Parathyroid adenoma (tissue), 2 donors: ENCODE data around the gene CCDC187.

Experiments
- H2AFZ ChIP-seq: fragments of 300-600 bp; sonication (generic); one replicate; pipeline ENCODE4 v1.7.0; 2017; ENCODE audit warnings: antibody characterized with exemption, mild to moderate bottlenecking
- H3K27ac ChIP-seq: fragments of 300-600 bp; sonication (generic); one replicate; pipeline ENCODE4 v1.7.0; 2017
- H3K27me3 ChIP-seq: fragments of 300-600 bp; sonication (generic); one replicate; pipeline ENCODE4 v1.7.0; 2017; ENCODE audit warnings: low read length; ENCODE audit not compliant: control insufficient read depth, insufficient read depth
- H3K36me3 ChIP-seq: fragments of 300-600 bp; sonication (generic); one replicate; pipeline ENCODE4 v1.7.0; 2017; ENCODE audit warnings: low read length; ENCODE audit not compliant: control insufficient read depth, insufficient read depth
- H3K4me1 ChIP-seq: fragments of 300-600 bp; sonication (generic); one replicate; pipeline ENCODE4 v1.7.0; 2017; ENCODE audit warnings: control low read depth
- H3K4me2 ChIP-seq: fragments of 300-600 bp; sonication (generic); one replicate; pipeline ENCODE4 v1.7.0; 2017; ENCODE audit warnings: low read length
- H3K4me3 ChIP-seq: fragments of 300-600 bp; sonication (generic); one replicate; pipeline ENCODE4 v1.7.0; 2017; ENCODE audit warnings: low read depth, low read length
- H3K79me2 ChIP-seq: fragments of 300-600 bp; sonication (generic); one replicate; pipeline ENCODE4 v1.7.0; 2017; ENCODE audit warnings: control low read depth
- H3K9ac ChIP-seq: fragments of 300-600 bp; sonication (generic); one replicate; pipeline ENCODE4 v1.7.0; 2017; ENCODE audit warnings: mild to moderate bottlenecking
- H3K9me3 ChIP-seq: fragments of 300-600 bp; sonication (generic); one replicate; pipeline ENCODE4 v1.7.0; 2017; ENCODE audit warnings: low read length; ENCODE audit not compliant: control insufficient read depth
- CTCF ChIP-seq: fragments of 300-600 bp; sonication (generic); IDR thresholded peaks from one replicate; pipeline ENCODE4 v1.7.0; 2017; ENCODE audit warnings: antibody characterized with exemption, mild to moderate bottlenecking
- donor health status: primary hyperparathyroidism.

Gene CCDC187

GRCh38 chr9:136230365-136230764 is 73.5 kb downstream of the CCDC187 start:
- Histone ChIP-seq H3K27ac (no peak overlapping the region), H3K27me3 (no peaks in the 10 kb centered on the region), H3K9ac (no peak overlapping the region), H2AFZ (no peak overlapping the region), H3K4me1 (no peaks in the 10 kb centered on the region), H3K9me3 (no peaks in the 10 kb centered on the region), H3K36me3 (no peaks in the 10 kb centered on the region), H3K4me3 (no peak overlapping the region), H3K4me2 (no peak overlapping the region), H3K79me2 (no peaks in the 10 kb centered on the region)
- no peak for TF ChIP-seq CTCF

GRCh38 chr9:136229096-136230065 is 74.5 kb downstream of the CCDC187 start:
- no peak overlapping the region for H3K4me3 ChIP-seq
- H3K4me2 ChIP-seq: no peak overlapping the region
- H3K79me2 ChIP-seq: no peaks in the 10 kb centered on the region
- no peaks in the 10 kb centered on the region for H3K36me3 ChIP-seq
- no peaks in the 10 kb centered on the region for H3K4me1 ChIP-seq
- no peak for TF ChIP-seq CTCF
- H3K9ac ChIP-seq: no peak overlapping the region
- no peaks in the 10 kb centered on the region for H3K27me3 ChIP-seq
- H3K9me3 ChIP-seq: no peaks in the 10 kb centered on the region
- H2AFZ ChIP-seq: no peak overlapping the region
- H3K27ac ChIP-seq: no peak overlapping the region

- no peak overlapping the region for H2AFZ ChIP-seq
- H3K27me3 ChIP-seq: no peaks in the 10 kb centered on the region
- no peaks in the 10 kb centered on the region for H3K79me2 ChIP-seq
- H3K9me3 ChIP-seq: no peaks in the 10 kb centered on the region
- no peak overlapping the region for H3K9ac ChIP-seq
- no peaks in the 10 kb centered on the region for H3K4me1 ChIP-seq
- H3K36me3 ChIP-seq: no peaks in the 10 kb centered on the region
- H3K4me3 ChIP-seq: no peak overlapping the region
- no peak overlapping the region for H3K27ac ChIP-seq
- no peak overlapping the region for H3K4me2 ChIP-seq
- TF ChIP-seq CTCF: no peak
These were observed 75.6 kb downstream of the CCDC187 start for GRCh38 chr9:136228107-136228875.

- Histone ChIP-seq H3K4me1 (no peaks in the 10 kb centered on the region), H3K4me3 (no peak overlapping the region), H3K27ac (no peak overlapping the region), H3K9ac (no peak overlapping the region), H3K79me2 (no peaks in the 10 kb centered on the region), H2AFZ (no peak overlapping the region), H3K27me3 (no peaks in the 10 kb centered on the region), H3K4me2 (no peak overlapping the region), H3K9me3 (no peaks in the 10 kb centered on the region), H3K36me3 (no peaks in the 10 kb centered on the region)
- TF ChIP-seq CTCF: no peak
These were observed 77.0 kb downstream of the CCDC187 start for GRCh38 chr9:136226680-136227407.
